SH-SY5Y (cell line): Measurements from ENCODE around the gene LAMC1.

ENCODE experiments used
- GATA2 ChIP-seq: IDR thresholded peaks from 2 replicates; pipeline ENCODE4 v1.6.1; 2011; ENCODE audit warnings: mild to moderate bottlenecking, low read depth, low read length
- GATA3 ChIP-seq: IDR thresholded peaks from 2 replicates; pipeline ENCODE4 v1.6.1; 2011; ENCODE audit warnings: low read depth, mild to moderate bottlenecking, low read length, moderate library complexity

- no peak for TF ChIP-seq GATA2
- no peak for TF ChIP-seq GATA3
These were observed 121.5 kb downstream of the LAMC1 start for GRCh38 chr1:183144752-183145151.
